ENCODE measurements around the gene SRSF2.

DNA sequence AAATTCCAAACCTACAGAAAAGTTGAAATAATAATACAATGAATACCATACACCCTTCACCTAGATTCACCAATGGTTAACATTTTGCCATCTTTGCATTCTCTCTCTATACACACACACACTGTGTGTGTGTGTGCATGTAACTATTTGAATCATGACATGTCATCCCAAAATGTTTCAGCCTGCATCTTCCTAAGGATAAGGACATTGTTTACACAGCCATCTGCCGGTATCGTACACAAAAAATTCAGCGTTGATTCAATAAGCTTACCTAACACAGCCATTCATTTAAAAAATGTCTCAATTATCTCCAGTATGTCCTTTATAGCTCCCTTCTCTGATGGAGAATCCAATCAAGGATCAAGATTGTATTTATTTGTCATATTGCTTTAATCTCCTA is 30.3 kb downstream of the SRSF2 start:
- TF ChIP-seq CTCF (IDR thresholded peaks at IDR 0.05; ENCODE audit: insufficient read depth, low read length, poor library complexity, severe bottlenecking) (no peak), EZH2phosphoT487 (conservative IDR thresholded peaks at IDR 0.05; ENCODE audit: low read length) (no peak)
